IPS-15b (cell line): ENCODE results near the gene N4BP2.

Experiments
- H3K27me3 ChIP-seq: one replicate; pipeline ENCODE4 v1.6.1; 2013; ENCODE audit warnings: low read length; ENCODE audit not compliant: control insufficient read depth, insufficient read depth
- H3K36me3 ChIP-seq: one replicate; pipeline ENCODE4 v1.6.1; 2013; ENCODE audit warnings: low read length; ENCODE audit not compliant: control insufficient read depth, insufficient read depth
- H3K4me1 ChIP-seq: one replicate; pipeline ENCODE4 v1.6.1; 2013; ENCODE audit warnings: mild to moderate bottlenecking, low read length; ENCODE audit not compliant: control insufficient read depth, insufficient read depth
- H3K4me3 ChIP-seq: one replicate; pipeline ENCODE4 v1.5.1; 2013; ENCODE audit warnings: low read depth, low read length
- H3K9ac ChIP-seq: one replicate; pipeline ENCODE4 v1.6.1; 2013; ENCODE audit warnings: low read depth, mild to moderate bottlenecking, low read length
- H3K9me3 ChIP-seq: one replicate; pipeline ENCODE4 v1.6.1; 2013; ENCODE audit warnings: mild to moderate bottlenecking, low read length; ENCODE audit not compliant: control insufficient read depth, insufficient read depth

N4BP2 gene

GRCh38 chr4:40168070-40168469 is 111.4 kb downstream of the N4BP2 start:
- Histone ChIP-seq H3K27me3 (no peaks in the 10 kb centered on the region), H3K4me1 (peaks cover 5% of the 10 kb centered on the region)

GRCh38 chr4:40170588-40170987 is 113.9 kb downstream of the N4BP2 start:
- H3K4me3 ChIP-seq = no peak overlapping the region
- H3K4me1 ChIP-seq = peaks cover 5% of the 10 kb centered on the region
- H3K9me3 ChIP-seq = no peaks in the 10 kb centered on the region
- no peak overlapping the region for H3K9ac ChIP-seq
- no peaks in the 10 kb centered on the region for H3K27me3 ChIP-seq
- H3K36me3 ChIP-seq = no peaks in the 10 kb centered on the region

More at GRCh38 chr4:40168070-40168469, 111.4 kb downstream of the N4BP2 start:
- no peaks in the 10 kb centered on the region for H3K9me3 ChIP-seq
- no peak overlapping the region for H3K4me3 ChIP-seq
- no peaks in the 10 kb centered on the region for H3K36me3 ChIP-seq
- H3K9ac ChIP-seq = no peak overlapping the region

GRCh38 chr4:40173470-40173875 is 116.8 kb downstream of the N4BP2 start:
- H3K4me1 ChIP-seq = peaks cover 8% of the 10 kb centered on the region
- H3K9ac ChIP-seq = no peak overlapping the region
- H3K9me3 ChIP-seq = no peaks in the 10 kb centered on the region
- no peaks in the 10 kb centered on the region for H3K27me3 ChIP-seq
- no peaks in the 10 kb centered on the region for H3K36me3 ChIP-seq
- H3K4me3 ChIP-seq = no peak overlapping the region

- Histone ChIP-seq H3K9me3 (no peaks in the 10 kb centered on the region), H3K4me3 (no peak overlapping the region), H3K9ac (no peak overlapping the region), H3K36me3 (no peaks in the 10 kb centered on the region), H3K4me1 (peaks cover 8% of the 10 kb centered on the region), H3K27me3 (no peaks in the 10 kb centered on the region)
Observed at GRCh38 chr4:40176602-40177001, 120.0 kb downstream of the N4BP2 start.

GRCh38 chr4:40177591-40177990 is 120.9 kb downstream of the N4BP2 start:
- H3K36me3 ChIP-seq = no peaks in the 10 kb centered on the region
- no peaks in the 10 kb centered on the region for H3K27me3 ChIP-seq
- no peak overlapping the region for H3K4me3 ChIP-seq
- H3K9ac ChIP-seq = no peak overlapping the region
- no peaks in the 10 kb centered on the region for H3K9me3 ChIP-seq
- H3K4me1 ChIP-seq = peaks cover 8% of the 10 kb centered on the region

GRCh38 chr4:40178672-40179071 is 122.0 kb downstream of the N4BP2 start:
- no peaks in the 10 kb centered on the region for H3K36me3 ChIP-seq
- H3K4me1 ChIP-seq = peaks cover 8% of the 10 kb centered on the region
- no peaks in the 10 kb centered on the region for H3K27me3 ChIP-seq
- H3K9ac ChIP-seq = no peak overlapping the region
- H3K4me3 ChIP-seq = no peak overlapping the region
- no peaks in the 10 kb centered on the region for H3K9me3 ChIP-seq

GRCh38 chr4:40179360-40179759 is 122.7 kb downstream of the N4BP2 start:
- Histone ChIP-seq H3K9me3 (no peaks in the 10 kb centered on the region), H3K4me3 (no peak overlapping the region), H3K36me3 (no peaks in the 10 kb centered on the region), H3K27me3 (no peaks in the 10 kb centered on the region), H3K9ac (no peak overlapping the region), H3K4me1 (peaks cover 8% of the 10 kb centered on the region)

- Histone ChIP-seq H3K27me3 (no peaks in the 10 kb centered on the region), H3K9ac (no peak overlapping the region), H3K9me3 (no peaks in the 10 kb centered on the region), H3K4me1 (peaks cover 8% of the 10 kb centered on the region), H3K4me3 (no peak overlapping the region), H3K36me3 (no peaks in the 10 kb centered on the region)
Observed at GRCh38 chr4:40180356-40180755, 123.7 kb downstream of the N4BP2 start.

GRCh38 chr4:40182001-40182400 is 125.4 kb downstream of the N4BP2 start:
- no peaks in the 10 kb centered on the region for H3K36me3 ChIP-seq
- H3K27me3 ChIP-seq = no peaks in the 10 kb centered on the region
- H3K4me3 ChIP-seq = no peak overlapping the region
- H3K9me3 ChIP-seq = no peaks in the 10 kb centered on the region
- no peak overlapping the region for H3K9ac ChIP-seq
- H3K4me1 ChIP-seq = peaks cover 5% of the 10 kb centered on the region

- H3K36me3 ChIP-seq = no peaks in the 10 kb centered on the region
- no peak overlapping the region for H3K4me3 ChIP-seq
- H3K9ac ChIP-seq = no peak overlapping the region
- H3K4me1 ChIP-seq = peaks cover 3% of the 10 kb centered on the region
- H3K9me3 ChIP-seq = no peaks in the 10 kb centered on the region
- H3K27me3 ChIP-seq = no peaks in the 10 kb centered on the region
Observed at GRCh38 chr4:40182954-40183353, 126.3 kb downstream of the N4BP2 start.

- Histone ChIP-seq H3K9ac (no peak overlapping the region), H3K9me3 (no peaks in the 10 kb centered on the region), H3K4me3 (no peak overlapping the region), H3K36me3 (no peaks in the 10 kb centered on the region), H3K27me3 (no peaks in the 10 kb centered on the region), H3K4me1 (peaks cover 3% of the 10 kb centered on the region)
Observed at GRCh38 chr4:40183615-40184411, 127.2 kb downstream of the N4BP2 start.

- Histone ChIP-seq H3K9me3 (no peaks in the 10 kb centered on the region), H3K9ac (no peak overlapping the region), H3K27me3 (no peaks in the 10 kb centered on the region), H3K36me3 (no peaks in the 10 kb centered on the region), H3K4me3 (no peak overlapping the region), H3K4me1 (peaks cover 6% of the 10 kb centered on the region)
Observed at GRCh38 chr4:40185830-40186664, 129.4 kb downstream of the N4BP2 start.
